NCI-H187 (cell line): ENCODE data around the gene GAL.
A peak's percentile ranks its signal among the peaks of the same experiment; 100 is the strongest.

Experiments
- DNase-seq, 2 experiments: peaks; one replicate each; lab custom pipeline; 2025; lab: John Stamatoyannopoulos, UW

GAL gene

DNA sequence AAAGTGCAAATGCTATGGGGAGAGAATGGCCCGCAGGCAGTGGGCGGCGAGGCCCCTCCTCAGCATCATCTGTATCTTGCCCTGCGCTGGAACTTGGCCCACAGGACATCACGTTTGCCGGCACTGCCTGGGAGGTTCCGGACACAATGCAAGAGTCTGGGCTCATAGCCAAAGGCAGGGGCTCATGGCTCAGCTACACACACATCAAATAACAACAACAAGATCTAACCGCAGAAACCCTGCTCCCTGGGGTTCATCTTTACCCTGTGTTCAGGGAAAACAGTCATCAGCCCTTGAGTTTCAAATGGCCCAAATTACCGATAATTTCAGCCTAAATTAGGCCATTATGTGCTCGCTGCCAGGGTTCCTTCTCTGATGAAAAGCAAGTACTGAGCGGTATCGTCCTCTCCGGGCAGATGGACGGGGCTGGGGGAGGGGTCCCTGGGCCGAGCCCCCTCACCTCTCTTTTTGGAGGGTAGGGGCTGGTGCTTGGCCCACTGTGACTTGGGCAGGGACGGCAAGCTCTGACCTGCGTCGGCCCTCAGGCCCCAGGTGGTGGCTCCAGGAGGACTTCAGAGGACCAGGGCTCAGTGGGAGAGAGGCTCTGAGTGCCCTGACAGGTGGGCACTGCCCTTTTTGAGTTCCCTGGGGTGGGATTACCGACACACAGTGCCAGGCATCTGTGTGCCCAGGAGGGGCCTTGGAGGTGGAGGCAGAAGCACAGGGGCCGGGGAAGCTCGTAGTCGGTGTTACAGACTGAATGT, 25.0 kb upstream of the GAL start:
- DNase-seq, result peak in 1 of 2 experiments; percentile 17

GRCh38 chr11:68660066-68660810, 24.1 kb upstream of the GAL start:
- DNase-seq, result no peak

- DNase-seq, result no peak
These were observed 23.3 kb upstream of the GAL start for GRCh38 chr11:68661014-68661413.

DNA sequence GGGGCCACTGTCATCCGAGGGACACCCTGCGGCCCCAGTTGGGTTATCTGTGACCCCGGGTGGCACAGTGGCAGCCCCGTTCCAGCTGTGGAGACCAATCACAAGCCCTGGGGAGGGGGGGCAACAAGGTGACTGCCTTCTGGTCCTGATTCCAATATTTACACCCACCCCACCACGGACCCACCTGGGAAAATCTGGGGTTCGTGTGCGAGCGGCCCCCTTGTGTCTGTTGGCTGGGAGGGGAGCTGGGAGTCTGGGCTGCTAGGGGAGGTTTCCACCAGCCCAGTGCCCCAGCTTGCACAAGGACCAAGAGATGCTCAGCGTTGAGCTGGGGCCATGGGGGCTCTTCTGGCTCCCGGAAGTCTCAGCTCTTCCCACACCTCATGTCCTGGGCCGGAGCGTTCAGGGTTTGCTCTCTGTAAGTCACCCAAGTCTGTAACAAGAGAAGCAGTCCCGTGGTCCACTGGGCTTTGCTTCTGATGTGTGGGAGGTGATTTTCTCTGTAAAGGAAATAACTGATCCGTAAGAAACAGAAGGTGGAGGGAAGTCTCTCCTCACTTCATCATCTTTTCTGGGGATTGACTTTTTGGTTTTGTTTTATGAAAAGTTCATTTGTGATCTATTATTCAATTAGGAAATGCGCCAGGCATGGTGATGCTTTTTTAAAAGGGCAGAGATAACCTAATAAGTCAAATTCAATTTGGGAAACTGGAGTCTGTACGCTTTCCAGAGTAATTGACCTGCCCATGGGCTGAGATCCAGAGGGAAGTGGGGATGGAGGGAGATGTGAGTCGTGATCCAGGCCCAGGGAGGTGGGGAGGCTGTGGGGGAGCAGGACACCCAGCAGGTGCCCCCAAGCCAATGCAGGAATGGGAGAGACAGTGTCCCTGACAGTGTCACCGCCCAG, 22.4 kb upstream of the GAL start:
- DNase-seq, result no peak

DNA sequence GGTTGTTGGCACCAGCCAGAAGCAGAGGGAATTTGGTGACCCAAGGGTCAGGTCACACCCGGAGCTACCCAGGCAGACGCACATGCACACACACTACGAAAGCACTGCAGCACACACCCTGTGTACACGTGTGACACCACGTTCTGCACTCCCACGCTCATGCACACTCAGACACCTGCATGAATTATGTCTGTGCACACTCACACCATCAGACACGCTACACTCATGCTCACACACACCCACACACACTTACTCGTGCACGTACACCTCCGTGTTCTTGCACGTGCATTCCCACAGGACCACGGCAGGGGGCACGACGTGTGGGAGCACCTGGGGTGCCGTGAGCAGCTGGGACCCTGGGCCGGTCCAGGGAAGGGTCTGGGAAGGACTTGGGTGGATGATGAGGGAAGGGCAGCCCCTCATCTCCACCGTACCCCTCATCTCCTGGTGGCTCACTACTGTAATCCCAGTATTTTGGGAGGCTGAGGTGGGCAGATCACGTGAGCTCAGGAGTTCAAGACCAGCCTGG, 20.8 kb upstream of the GAL start:
- no peak for DNase-seq

DNA sequence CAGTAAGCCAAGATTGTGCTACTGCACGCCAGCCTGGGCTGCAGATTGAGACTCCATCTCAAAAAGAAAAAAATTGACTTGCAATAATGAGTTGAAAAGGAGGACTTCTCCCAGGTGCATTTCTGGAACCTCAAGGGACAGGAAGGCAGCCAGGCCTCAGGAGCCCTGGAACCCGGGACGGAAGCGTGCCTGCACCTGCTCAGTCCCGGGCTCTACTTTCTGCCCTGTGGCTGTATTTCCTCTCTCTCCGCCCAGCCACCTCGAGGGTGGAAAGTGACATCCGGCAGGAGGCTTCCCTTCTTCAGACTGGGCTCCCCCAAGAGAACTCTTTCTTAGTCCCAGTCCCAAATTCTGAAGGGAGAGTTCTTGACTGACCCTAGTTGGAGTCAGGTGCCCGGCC, 20.2 kb upstream of the GAL start:
- no peak for DNase-seq

DNA sequence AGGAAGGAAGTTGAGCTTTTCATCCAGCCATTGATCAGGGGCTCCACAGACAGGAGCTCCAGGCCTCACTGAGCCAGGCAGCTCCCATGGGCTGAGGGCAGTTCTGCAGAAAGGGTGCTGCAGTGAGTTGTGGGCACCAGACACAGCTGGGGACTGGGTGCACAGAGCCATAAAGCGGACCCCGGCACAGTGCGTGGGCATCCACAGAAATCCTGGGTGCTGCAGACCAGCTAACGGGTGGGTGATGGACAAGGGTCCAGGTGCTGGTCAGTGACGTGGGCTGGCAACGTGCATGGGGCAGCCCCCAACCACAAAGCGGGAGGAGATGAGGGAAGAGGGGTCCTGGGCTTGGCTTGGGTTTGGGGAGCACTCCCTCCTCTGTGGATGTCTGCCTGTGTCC, 19.4 kb upstream of the GAL start:
- DNase-seq, result no peak

- no peak for DNase-seq
These were observed 18.9 kb upstream of the GAL start for GRCh38 chr11:68665436-68665835.

GRCh38 chr11:68666849-68667248, 17.5 kb upstream of the GAL start:
- no peak for DNase-seq

DNA sequence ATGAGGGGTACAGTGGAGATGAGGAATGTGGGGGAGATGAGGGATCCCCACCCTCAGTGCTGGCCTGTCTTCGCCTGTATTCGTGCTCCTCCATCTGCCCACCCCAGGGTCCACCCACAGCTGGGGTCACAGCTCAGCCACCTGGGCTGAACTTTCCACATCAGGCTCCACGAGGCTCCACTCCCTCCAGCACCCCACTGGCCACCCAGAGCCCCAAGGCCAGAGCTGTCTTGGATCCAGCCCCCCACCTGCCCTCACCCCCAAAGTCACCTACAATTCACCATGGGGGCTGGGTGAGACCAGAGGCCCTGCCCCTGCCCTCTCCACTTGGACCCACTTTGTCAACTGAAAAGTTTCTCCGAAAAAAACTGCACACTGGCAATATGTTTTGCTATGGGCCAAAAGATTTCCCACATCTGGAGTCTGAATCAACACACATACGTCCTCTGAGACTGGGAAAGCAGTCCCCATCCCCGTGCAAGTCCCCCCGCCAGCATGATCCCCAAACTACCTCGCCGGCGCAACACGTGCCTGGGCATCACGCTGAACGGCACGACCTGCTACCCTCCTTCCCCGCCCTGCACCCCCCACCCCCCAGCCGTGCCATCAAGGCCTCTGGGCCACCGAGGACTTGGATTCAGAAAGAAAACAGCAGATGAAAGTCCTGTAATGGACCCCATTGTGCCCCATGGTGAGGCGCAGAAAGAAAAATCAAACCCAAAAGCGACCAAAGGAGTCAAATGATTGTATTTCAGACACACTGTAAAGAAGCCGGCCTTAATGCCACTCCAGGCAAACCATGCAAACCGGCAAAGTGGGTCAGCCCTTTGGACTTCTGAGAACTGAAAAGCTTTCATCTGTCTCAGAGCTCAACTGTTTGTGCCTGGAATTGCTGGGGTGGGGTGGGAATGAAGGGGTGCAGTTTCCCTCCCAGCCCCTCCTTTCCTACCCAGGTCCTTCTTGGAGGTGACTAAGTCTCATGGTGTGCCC, 16.5 kb upstream of the GAL start:
- no peak for DNase-seq

DNA sequence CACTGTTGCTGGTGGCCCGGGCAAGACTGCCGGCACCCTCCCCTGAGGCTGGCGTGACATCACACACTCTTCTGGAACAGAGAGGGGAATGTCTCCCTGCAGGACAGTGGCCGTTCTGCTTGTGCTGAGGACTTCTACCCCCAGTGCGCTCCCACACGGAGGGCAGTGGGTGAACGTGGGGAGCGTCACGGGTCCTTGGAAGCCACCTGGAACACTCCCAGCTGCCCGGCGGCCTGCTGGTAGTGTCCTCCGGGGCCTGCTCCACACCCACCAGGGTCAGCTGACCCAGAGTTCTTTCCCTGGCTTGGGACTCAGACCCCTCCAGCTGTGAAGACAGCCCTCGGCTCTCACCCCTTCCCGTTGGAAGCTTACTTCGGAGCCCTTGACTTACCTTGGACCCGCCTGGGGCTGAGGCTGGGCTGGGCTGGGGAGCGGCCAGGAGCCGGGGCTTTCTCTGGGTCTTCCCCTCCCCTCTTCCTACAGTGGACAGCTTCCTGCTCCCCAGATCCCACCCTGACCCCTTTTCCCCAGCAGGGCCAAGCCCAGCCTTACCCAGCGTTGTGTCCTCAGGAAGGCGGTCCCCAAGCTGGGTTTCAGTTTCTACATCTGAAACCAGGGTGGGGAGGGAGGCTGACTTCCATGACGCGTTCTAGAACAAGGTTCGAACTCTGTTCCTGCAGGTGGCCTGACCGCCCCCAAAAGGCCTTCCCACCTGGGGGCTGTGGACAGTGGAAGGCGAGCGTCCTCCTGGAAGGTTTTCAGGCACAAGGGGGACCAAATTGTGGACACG, 14.8 kb upstream of the GAL start:
- DNase-seq, result no peak

GRCh38 chr11:68670208-68670992, 13.9 kb upstream of the GAL start:
- no peak for DNase-seq

- no peak for DNase-seq
These were observed 10.9 kb upstream of the GAL start for GRCh38 chr11:68673306-68673945.

DNA sequence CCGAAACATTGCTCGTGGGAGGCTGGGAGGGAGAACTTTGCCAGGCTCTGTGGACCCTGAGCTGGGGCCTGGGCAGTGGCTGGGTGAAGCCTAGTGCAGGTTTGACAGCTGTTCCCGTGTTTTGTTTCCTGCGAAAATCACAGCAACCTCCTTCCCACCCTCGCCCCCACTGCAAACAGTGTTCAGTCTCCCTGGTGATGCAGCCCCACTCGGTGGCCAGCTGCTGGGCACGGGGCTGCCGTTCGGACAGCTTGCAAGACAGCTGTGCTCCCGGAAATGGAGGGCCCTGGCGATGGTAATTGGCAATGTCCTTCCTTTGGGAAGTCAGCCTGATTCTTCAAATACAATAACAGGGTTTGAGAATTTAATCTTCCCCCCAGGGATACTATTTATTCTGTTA, 10.4 kb upstream of the GAL start:
- DNase-seq, result no peak

GRCh38 chr11:68674461-68674860, 9.9 kb upstream of the GAL start:
- DNase-seq, result no peak

- DNase-seq, result no peak
These were observed 6.9 kb upstream of the GAL start for GRCh38 chr11:68677432-68677831.

DNA sequence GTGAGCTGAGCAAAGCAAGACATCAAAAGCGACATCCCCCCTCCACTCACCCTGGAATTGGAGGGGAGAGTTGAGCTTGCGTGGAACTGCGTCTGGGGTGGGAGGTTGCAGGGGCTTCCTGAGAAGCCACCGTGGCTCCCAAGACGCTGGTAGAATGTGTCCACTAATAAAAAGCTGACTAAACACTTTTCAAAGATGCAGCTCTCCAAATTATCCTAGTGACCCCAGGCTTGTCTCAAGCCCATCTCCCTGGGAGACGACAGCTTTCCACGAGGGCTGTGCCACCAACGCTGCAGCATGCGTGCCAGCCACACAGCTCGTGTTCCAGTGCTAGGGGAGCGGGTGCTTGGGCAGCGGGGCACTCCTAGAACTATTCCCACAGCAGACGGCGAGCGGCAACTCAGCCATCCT, 6.3 kb upstream of the GAL start:
- DNase-seq, result no peak

GRCh38 chr11:68680541-68681231, 3.7 kb upstream of the GAL start:
- DNase-seq, result no peak
